PC-9 (cell line): ENCODE results near the gene ABCC2. TPM values are rescaled to one million over a fixed set of nuclear protein-coding genes. Genes with fewer than 3 reads are reported as not detected.

Source experiments
- BruUV-seq: library from RNA; stranded (reverse); fragments of 400-500 nt; replicated peaks from 2 replicates; lab custom pipeline; 2021; lab: Mats Ljungman, UMichigan
- CTCF ChIA-PET: fragments of 300-600 bp; sonication (Branson Sonifier 250); formaldehyde crosslinking; loops from one replicate; lab custom pipeline; 2022; ENCODE audit warnings: antibody characterized with exemption; lab: Charles Lee
- POLR2A ChIA-PET: fragments of 300-600 bp; sonication (Branson Sonifier 250); formaldehyde crosslinking; loops from one replicate; lab custom pipeline; 2022; ENCODE audit warnings: antibody characterized with exemption; ENCODE audit not compliant: unreplicated experiment; lab: Charles Lee
- DNase-seq, 2 experiments: peaks; one replicate each; pipeline versions ENCODE4 v3.0.0 to v3.0.0-alpha.2; 2015 to 2022; ENCODE audit warnings: mixed read lengths in 1 of 2
- H2AFZ ChIP-seq: fragments of 200-600 bp; sonication (generic); 2 replicates; pipeline ENCODE4 v1.8.1; 2017; ENCODE audit warnings: antibody characterized with exemption
- H3F3A ChIP-seq: fragments of 200-600 bp; sonication (generic); 2 replicates; pipeline ENCODE4 v1.8.1; 2017; ENCODE audit warnings: antibody characterized with exemption, mild to moderate bottlenecking, low read depth; ENCODE audit not compliant: insufficient read depth
- H3K27ac ChIP-seq: fragments of 200-600 bp; sonication (generic); 2 replicates; pipeline ENCODE4 v1.6.1; 2016; ENCODE audit warnings: mixed run types
- H3K27me3 ChIP-seq: fragments of 200-600 bp; sonication (generic); 2 replicates; pipeline ENCODE4 v1.6.1; 2016; ENCODE audit warnings: low read depth, mixed run types; ENCODE audit not compliant: insufficient read depth
- H3K36me3 ChIP-seq: fragments of 200-600 bp; sonication (generic); 2 replicates; pipeline ENCODE4 v1.6.1; 2016; ENCODE audit warnings: low read depth, mixed run types
- H3K4me1 ChIP-seq: fragments of 200-600 bp; sonication (generic); replicated peaks from 2 replicates; pipeline ENCODE4 v1.6.1; 2016; ENCODE audit warnings: mixed run types; ENCODE audit not compliant: insufficient read depth
- H3K4me2 ChIP-seq: fragments of 200-600 bp; sonication (generic); 2 replicates; pipeline ENCODE4 v1.6.1; 2017; ENCODE audit warnings: mixed run types
- H3K4me3 ChIP-seq: fragments of 200-600 bp; sonication (generic); 2 replicates; pipeline ENCODE4 v1.6.1; 2016; ENCODE audit warnings: mixed run types
- H3K79me2 ChIP-seq: fragments of 200-600 bp; sonication (generic); 2 replicates; pipeline ENCODE4 v1.6.1; 2017; ENCODE audit warnings: low read depth, mixed run types
- H3K9me2 ChIP-seq: fragments of 200-600 bp; sonication (generic); 2 replicates; pipeline ENCODE4 v1.8.1; 2017; ENCODE audit warnings: mild to moderate bottlenecking; ENCODE audit not compliant: insufficient read depth
- H3K9me3 ChIP-seq: fragments of 200-600 bp; sonication (generic); 2 replicates; pipeline ENCODE4 v1.8.1; 2016; ENCODE audit warnings: low read depth; ENCODE audit not compliant: insufficient read depth
- H4K20me1 ChIP-seq: fragments of 200-600 bp; sonication (generic); 2 replicates; pipeline ENCODE4 v1.8.1; 2017; ENCODE audit not compliant: insufficient read depth
- EZH2 ChIP-seq: fragments of 200-600 bp; sonication (generic); IDR thresholded peaks from 2 replicates; pipeline ENCODE4 v1.8.0; 2017; ENCODE audit warnings: antibody characterized with exemption, low read depth
- intact Hi-C: fragments of 100-400 bp; cut with micrococcal nuclease; formaldehyde crosslinking; loops from one replicate; pipeline ENCODE4 v1.10.0; 2022; ENCODE audit not compliant: unreplicated experiment
- total RNA-seq: library from RNA; stranded (reverse); gene quantifications from 2 replicates; pipeline ENCODE4 v1.2.3, GENCODE V29; 2021
- TF ChIP-seq, protein P1 (sequence below): fragments of 200-600 bp; sonication (generic); conservative IDR thresholded peaks from 2 replicates; pipeline ENCODE4 v1.6.1; 2017; ENCODE audit warnings: mixed run types, antibody characterized with exemption, mild to moderate bottlenecking, moderate library complexity

ABCC2 gene
- total RNA-seq, 1 experiment from 2014 or later = 174 TPM

DNA sequence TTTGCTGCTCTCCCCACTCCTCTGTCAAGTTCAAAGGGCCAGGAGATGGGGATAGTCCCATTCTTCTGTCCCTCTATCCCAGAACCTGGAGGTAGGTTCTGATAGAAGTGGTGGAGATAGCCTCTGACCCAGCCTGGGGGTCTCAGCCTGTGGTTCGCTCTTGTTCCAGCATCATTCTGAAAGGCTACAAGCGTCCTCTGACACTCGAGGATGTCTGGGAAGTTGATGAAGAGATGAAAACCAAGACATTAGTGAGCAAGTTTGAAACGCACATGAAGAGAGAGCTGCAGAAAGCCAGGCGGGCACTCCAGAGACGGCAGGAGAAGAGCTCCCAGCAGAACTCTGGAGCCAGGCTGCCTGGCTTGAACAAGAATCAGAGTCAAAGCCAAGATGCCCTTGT, 14.5 kb downstream of the ABCC2 start:
- peaks cover 15% of the 10 kb centered on the region for H3K36me3 ChIP-seq
- no TSS peak for BruUV-seq
- no peaks in the 10 kb centered on the region for H3K9me2 ChIP-seq
- DNase-seq = no peak
- TF ChIP-seq, protein P1, sequence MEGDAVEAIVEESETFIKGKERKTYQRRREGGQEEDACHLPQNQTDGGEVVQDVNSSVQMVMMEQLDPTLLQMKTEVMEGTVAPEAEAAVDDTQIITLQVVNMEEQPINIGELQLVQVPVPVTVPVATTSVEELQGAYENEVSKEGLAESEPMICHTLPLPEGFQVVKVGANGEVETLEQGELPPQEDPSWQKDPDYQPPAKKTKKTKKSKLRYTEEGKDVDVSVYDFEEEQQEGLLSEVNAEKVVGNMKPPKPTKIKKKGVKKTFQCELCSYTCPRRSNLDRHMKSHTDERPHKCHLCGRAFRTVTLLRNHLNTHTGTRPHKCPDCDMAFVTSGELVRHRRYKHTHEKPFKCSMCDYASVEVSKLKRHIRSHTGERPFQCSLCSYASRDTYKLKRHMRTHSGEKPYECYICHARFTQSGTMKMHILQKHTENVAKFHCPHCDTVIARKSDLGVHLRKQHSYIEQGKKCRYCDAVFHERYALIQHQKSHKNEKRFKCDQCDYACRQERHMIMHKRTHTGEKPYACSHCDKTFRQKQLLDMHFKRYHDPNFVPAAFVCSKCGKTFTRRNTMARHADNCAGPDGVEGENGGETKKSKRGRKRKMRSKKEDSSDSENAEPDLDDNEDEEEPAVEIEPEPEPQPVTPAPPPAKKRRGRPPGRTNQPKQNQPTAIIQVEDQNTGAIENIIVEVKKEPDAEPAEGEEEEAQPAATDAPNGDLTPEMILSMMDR = no peak
- TF ChIP-seq EZH2 = no peak
- H3K4me1 ChIP-seq = no peaks in the 10 kb centered on the region
- intact Hi-C loops = no loop called here
- H3K27ac ChIP-seq = no peak overlapping the region
- H3K9me3 ChIP-seq = no peaks in the 10 kb centered on the region
- H3K79me2 ChIP-seq = no peaks in the 10 kb centered on the region
- no peak overlapping the region for H3K4me3 ChIP-seq
- H2AFZ ChIP-seq = no peak overlapping the region
- H3K4me2 ChIP-seq = no peak overlapping the region
- no peaks in the 10 kb centered on the region for H3K27me3 ChIP-seq
- H3F3A ChIP-seq = peaks cover 5% of the 10 kb centered on the region; the same call in 1 of the 2 replicates
- H4K20me1 ChIP-seq = no peaks in the 10 kb centered on the region
- ChIA-PET CTCF (no interaction called here), POLR2A (no interaction called here)

GRCh38 chr10:99798031-99798430, 15.6 kb downstream of the ABCC2 start:
- BruUV-seq = no TSS peak
- H3K9me3 ChIP-seq = no peaks in the 10 kb centered on the region
- no peak for TF ChIP-seq EZH2
- TF ChIP-seq, protein P1 = no peak
- H2AFZ ChIP-seq = no peak overlapping the region
- peaks cover 9% of the 10 kb centered on the region; the same call in 1 of the 2 replicates for H3F3A ChIP-seq
- no peak for DNase-seq
- peaks cover 8% of the 10 kb centered on the region for H3K36me3 ChIP-seq
- H3K4me1 ChIP-seq = no peaks in the 10 kb centered on the region
- ChIA-PET CTCF (no interaction called here), POLR2A (no interaction called here)
- no peaks in the 10 kb centered on the region for H3K79me2 ChIP-seq
- no peaks in the 10 kb centered on the region for H4K20me1 ChIP-seq
- intact Hi-C loops = no loop called here
- H3K9me2 ChIP-seq = no peaks in the 10 kb centered on the region
- no peak overlapping the region for H3K4me3 ChIP-seq
- no peaks in the 10 kb centered on the region for H3K27me3 ChIP-seq
- no peak overlapping the region for H3K27ac ChIP-seq
- no peak overlapping the region for H3K4me2 ChIP-seq

- H3K9me2 ChIP-seq = no peaks in the 10 kb centered on the region
- POLR2A ChIA-PET = no interaction called here
- no peaks in the 10 kb centered on the region for H3K79me2 ChIP-seq
- H3K27ac ChIP-seq = no peak overlapping the region
- no peak overlapping the region for H3K4me2 ChIP-seq
- peaks cover 14% of the 10 kb centered on the region for H3K36me3 ChIP-seq
- CTCF ChIA-PET = no interaction called here
- TF ChIP-seq EZH2 = no peak
- TF ChIP-seq, protein P1 = no peak
- no peaks in the 10 kb centered on the region for H3K9me3 ChIP-seq
- BruUV-seq = no TSS peak
- no peaks in the 10 kb centered on the region for H4K20me1 ChIP-seq
- intact Hi-C loops = no loop called here
- H3K4me1 ChIP-seq = no peaks in the 10 kb centered on the region
- H2AFZ ChIP-seq = no peak overlapping the region
- no peak overlapping the region for H3K4me3 ChIP-seq
- H3K27me3 ChIP-seq = no peaks in the 10 kb centered on the region
- DNase-seq = no peak
- peaks cover 4% of the 10 kb centered on the region; the same call in 1 of the 2 replicates for H3F3A ChIP-seq
Observed at GRCh38 chr10:99798920-99799319, 16.5 kb downstream of the ABCC2 start.
